ENCODE measurements around the gene DRD3. TPM values are rescaled to one million over a fixed set of nuclear protein-coding genes. Genes with fewer than 3 reads are reported as not detected.
A peak's percentile ranks its signal among the peaks of the same experiment; 100 is the strongest.

DRD3 gene
- total and polyA plus RNA-seq, 2 donors from 2014 or later = not detected

GRCh38 chr3:114152519-114153151 is 26.2 kb downstream of the DRD3 start:
- peak overlapping the region; percentile 30 to 58 (median 44) for H3K4me3 ChIP-seq (ENCODE audit: low read length in 3 of 3)
- peak overlapping the region in 1 of 3 donors; percentile 37 for H3K9ac ChIP-seq (ENCODE audit: low read length in 3 of 3)
- peak; percentile 87 for TF ChIP-seq CTCF (IDR thresholded peaks at IDR 0.05; ENCODE audit: borderline replicate concordance, extremely low read depth, insufficient read depth)
- no peak overlapping the region for H3K27ac ChIP-seq (ENCODE audit: low read depth in 2 of 2, low read length in 2 of 2)
- no peaks in the 10 kb centered on the region for H3K27me3 ChIP-seq (ENCODE audit: control insufficient read depth, insufficient read depth, low read length)
- peaks cover 0 to 4% (median 3%) of the 10 kb centered on the region in 3 donors for H3K4me1 ChIP-seq (ENCODE audit: control insufficient read depth in 2 of 3, insufficient read depth in 2 of 3, low read depth in 1 of 3, low read length in 3 of 3)
- FAIRE-seq (peak; percentile 61), DNase-seq (peak; percentile 88 to 94 (median 91))
- H3K9me3 ChIP-seq (ENCODE audit: control insufficient read depth in 2 of 3, insufficient read depth in 1 of 3, low read length in 3 of 3) = no peaks in the 10 kb centered on the region
- intact Hi-C loops (cut with DNase I) = no loop called here
- H3K36me3 ChIP-seq (ENCODE audit: control insufficient read depth in 2 of 3, insufficient read depth in 3 of 3, low read length in 3 of 3) = no peaks in the 10 kb centered on the region

- intact Hi-C loops (cut with DNase I) = no loop called here
- no peak overlapping the region for H3K9ac ChIP-seq (ENCODE audit: low read length in 3 of 3)
- H3K9me3 ChIP-seq (ENCODE audit: control insufficient read depth in 2 of 3, insufficient read depth in 1 of 3, low read length in 3 of 3) = no peaks in the 10 kb centered on the region
- DNase-seq (no peak), FAIRE-seq (no peak)
- TF ChIP-seq CTCF (IDR thresholded peaks at IDR 0.05; ENCODE audit: borderline replicate concordance, extremely low read depth, insufficient read depth) = no peak
- no peak overlapping the region for H3K27ac ChIP-seq (ENCODE audit: low read depth in 2 of 2, low read length in 2 of 2)
- H3K36me3 ChIP-seq (ENCODE audit: control insufficient read depth in 2 of 3, insufficient read depth in 3 of 3, low read length in 3 of 3) = no peaks in the 10 kb centered on the region
- H3K4me3 ChIP-seq (ENCODE audit: low read length in 3 of 3) = no peak overlapping the region
- H3K4me1 ChIP-seq (ENCODE audit: control insufficient read depth in 2 of 3, insufficient read depth in 2 of 3, low read depth in 1 of 3, low read length in 3 of 3) = peaks cover 0 to 4% (median 3%) of the 10 kb centered on the region in 3 donors
- no peaks in the 10 kb centered on the region for H3K27me3 ChIP-seq (ENCODE audit: control insufficient read depth, insufficient read depth, low read length)
Measured at GRCh38 chr3:114151091-114151490, 27.8 kb downstream of the DRD3 start.

- DNase-seq (no peak), FAIRE-seq (no peak)
- Histone ChIP-seq H3K4me1 (ENCODE audit: control insufficient read depth in 2 of 3, insufficient read depth in 2 of 3, low read depth in 1 of 3, low read length in 3 of 3) (no peaks in the 10 kb centered on the region), H3K4me3 (ENCODE audit: low read length in 3 of 3) (no peak overlapping the region), H3K36me3 (ENCODE audit: control insufficient read depth in 2 of 3, insufficient read depth in 3 of 3, low read length in 3 of 3) (no peaks in the 10 kb centered on the region), H3K9ac (ENCODE audit: low read length in 3 of 3) (no peak overlapping the region), H3K27ac (ENCODE audit: low read depth in 2 of 2, low read length in 2 of 2) (no peak overlapping the region), H3K27me3 (ENCODE audit: control insufficient read depth, insufficient read depth, low read length) (no peaks in the 10 kb centered on the region), H3K9me3 (ENCODE audit: control insufficient read depth in 2 of 3, insufficient read depth in 1 of 3, low read length in 3 of 3) (no peaks in the 10 kb centered on the region)
- intact Hi-C loops (cut with DNase I) = no loop called here
- TF ChIP-seq CTCF (IDR thresholded peaks at IDR 0.05; ENCODE audit: borderline replicate concordance, extremely low read depth, insufficient read depth) = no peak
Measured at GRCh38 chr3:114147251-114147650, 31.6 kb downstream of the DRD3 start.
